ENCODE measurements around the gene STARD4.

DNA sequence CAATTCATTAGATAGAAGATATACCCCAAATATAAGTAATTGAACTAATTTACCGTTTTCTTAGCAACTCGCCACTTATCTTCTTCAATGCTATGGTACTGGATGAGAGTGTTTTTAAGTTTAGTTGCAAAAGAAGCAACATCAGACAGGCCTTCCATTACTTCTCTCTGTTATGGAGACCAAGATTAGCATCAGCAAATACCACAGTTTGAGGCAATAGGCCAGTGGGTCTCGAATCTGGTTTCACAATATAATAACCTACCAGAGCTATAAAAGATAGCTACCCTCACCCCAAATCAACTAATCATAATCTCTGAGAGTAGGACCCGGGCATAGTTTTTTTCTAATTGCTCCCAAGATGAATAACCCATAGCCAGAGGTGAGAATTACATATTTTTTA lies 5.1 kb downstream of the STARD4 start:
- TF ChIP-seq, protein P1, sequence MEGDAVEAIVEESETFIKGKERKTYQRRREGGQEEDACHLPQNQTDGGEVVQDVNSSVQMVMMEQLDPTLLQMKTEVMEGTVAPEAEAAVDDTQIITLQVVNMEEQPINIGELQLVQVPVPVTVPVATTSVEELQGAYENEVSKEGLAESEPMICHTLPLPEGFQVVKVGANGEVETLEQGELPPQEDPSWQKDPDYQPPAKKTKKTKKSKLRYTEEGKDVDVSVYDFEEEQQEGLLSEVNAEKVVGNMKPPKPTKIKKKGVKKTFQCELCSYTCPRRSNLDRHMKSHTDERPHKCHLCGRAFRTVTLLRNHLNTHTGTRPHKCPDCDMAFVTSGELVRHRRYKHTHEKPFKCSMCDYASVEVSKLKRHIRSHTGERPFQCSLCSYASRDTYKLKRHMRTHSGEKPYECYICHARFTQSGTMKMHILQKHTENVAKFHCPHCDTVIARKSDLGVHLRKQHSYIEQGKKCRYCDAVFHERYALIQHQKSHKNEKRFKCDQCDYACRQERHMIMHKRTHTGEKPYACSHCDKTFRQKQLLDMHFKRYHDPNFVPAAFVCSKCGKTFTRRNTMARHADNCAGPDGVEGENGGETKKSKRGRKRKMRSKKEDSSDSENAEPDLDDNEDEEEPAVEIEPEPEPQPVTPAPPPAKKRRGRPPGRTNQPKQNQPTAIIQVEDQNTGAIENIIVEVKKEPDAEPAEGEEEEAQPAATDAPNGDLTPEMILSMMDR (conservative IDR thresholded peaks at IDR 0.05; ENCODE audit: low read length): no peak
- no peak for TF ChIP-seq EZH2phosphoT487 (IDR thresholded peaks at IDR 0.05; ENCODE audit: borderline replicate concordance)
